Measurements from ENCODE around the gene ARHGEF28. TPM values are rescaled to one million over a fixed set of nuclear protein-coding genes. Genes with fewer than 3 reads are reported as not detected.
A peak's percentile ranks its signal among the peaks of the same experiment; 100 is the strongest.

The ARHGEF28 gene
- total and polyA plus RNA-seq, 2 of the 4 experiments (the other 2 are of a cell fraction), result 3.6 to 16.0 TPM

GRCh38 chr5:73709536-73710129 lies 83.6 kb downstream of the ARHGEF28 start:
- no peak overlapping the region for H3K18ac ChIP-seq (ENCODE audit: low read depth, low read length)
- WGBS, 2 experiments (ENCODE audit: extremely low coverage in 2 of 2, insufficient read length in 1 of 2), result 100% methylated on average over 1 of the region's 5 CpGs; no CpG with 5 or more reads in 1 of the 2 experiments
- H3K4ac ChIP-seq (ENCODE audit: low read depth, low read length), result no peak overlapping the region
- no peak overlapping the region for H2BK20ac ChIP-seq (ENCODE audit: low read depth, low read length)
- CTCF ChIA-PET, result interaction anchor here (1.2 kb wide), 1 partner anchor 31 kb away, joined by 3 read pairs; no protein-coding TSS in a partner anchor
- H3K9ac ChIP-seq (ENCODE audit: low read depth, low read length), result no peak overlapping the region
- no peak overlapping the region for H3K27ac ChIP-seq (ENCODE audit: insufficient read depth, low read length)
- no peak overlapping the region for H3K4me3 ChIP-seq (ENCODE audit: insufficient read depth, low read depth, low read length)
- peaks cover 13 to 50% of the 10 kb centered on the region in 2 experiments; a peak in 3 of 4 replicates for H3K79me1 ChIP-seq (ENCODE audit: low read depth in 1 of 2, low read length in 2 of 2)
- in situ Hi-C loops (cut with MboI; ENCODE audit: low sequenced_read_pairs), result no loop called here
- no TSS peak for BruUV-seq (replicated peaks)
- H3K23ac ChIP-seq (ENCODE audit: low read depth, low read length), result no peak overlapping the region
- H4K5ac ChIP-seq (ENCODE audit: low read depth, low read length), result no peak overlapping the region
- H3K36me3 ChIP-seq (ENCODE audit: control insufficient read depth, insufficient read depth, low read length), result no peaks in the 10 kb centered on the region
- peaks cover 7% of the 10 kb centered on the region; the same call in 1 of the 2 replicates for H3K9me1 ChIP-seq (ENCODE audit: insufficient read depth, low read length)
- no peak overlapping the region for H2BK15ac ChIP-seq (ENCODE audit: low read depth, low read length)
- no peak overlapping the region for H2BK5ac ChIP-seq (ENCODE audit: low read depth, low read length, poor library complexity, severe bottlenecking)
- dilution Hi-C loops (cut with HindIII; ENCODE audit: low sequenced_read_pairs, unreplicated experiment), result no loop called here
- no peak overlapping the region for H3K4me2 ChIP-seq (ENCODE audit: low read depth, low read length)
- no peaks in the 10 kb centered on the region for H3K27me3 ChIP-seq (ENCODE audit: control insufficient read depth, insufficient read depth, low read length)
- no peak overlapping the region for H2BK120ac ChIP-seq (ENCODE audit: low read depth, low read length)
- no peak overlapping the region for H2AK5ac ChIP-seq (ENCODE audit: low read depth, low read length)
- peak; percentile 45 for DNase-seq
- no peak overlapping the region for H3K56ac ChIP-seq (ENCODE audit: extremely low read depth, insufficient read depth, low read length)
- no peak overlapping the region for H2AFZ ChIP-seq (replicated peaks; ENCODE audit: low read length, poor library complexity)
- peaks cover 3% of the 10 kb centered on the region for H3K9me3 ChIP-seq (ENCODE audit: control insufficient read depth, insufficient read depth, low read length)
- 0 out of 2 replicates have a peak overlapping the region, but pooled peaks have one; percentile 15 for H3K14ac ChIP-seq (replicated peaks; ENCODE audit: low read depth, low read length)
- POLR2A ChIA-PET (ENCODE audit: unreplicated experiment), result no interaction called here
- TF ChIP-seq POLR2A (IDR thresholded peaks at IDR 0.05; ENCODE audit: low read depth, low read length), result no peak
- no peak for TF ChIP-seq MXI1 (IDR thresholded peaks at IDR 0.05; ENCODE audit: borderline replicate concordance, low read depth, low read length)
- TF ChIP-seq MAZ (IDR thresholded peaks at IDR 0.05; ENCODE audit: borderline replicate concordance, low read depth, low read length), result no peak
- TF ChIP-seq CHD1 (IDR thresholded peaks at IDR 0.05; ENCODE audit: low read depth, low read length), result no peak
- TF ChIP-seq RCOR1 (IDR thresholded peaks at IDR 0.05; ENCODE audit: insufficient replicate concordance, low read length), result no peak
- no peak for TF ChIP-seq CEBPB (IDR thresholded peaks at IDR 0.05; ENCODE audit: low read depth, low read length)
- TF ChIP-seq FOS (IDR thresholded peaks at IDR 0.05; ENCODE audit: low read depth, low read length), result no peak
- TF ChIP-seq MAFK (IDR thresholded peaks at IDR 0.05; ENCODE audit: low read depth, low read length), result no peak
- no peak for TF ChIP-seq SMC3 (IDR thresholded peaks at IDR 0.05; ENCODE audit: low read depth, low read length)
- no peak for TF ChIP-seq ELK1 (IDR thresholded peaks at IDR 0.05; ENCODE audit: borderline replicate concordance, low read depth, low read length)
- TF ChIP-seq BHLHE40 (IDR thresholded peaks at IDR 0.05; ENCODE audit: low read depth, low read length), result no peak
- no peak for TF ChIP-seq CTCF (conservative IDR thresholded peaks at IDR 0.05; ENCODE audit: low read depth, low read length)
- no peak for TF ChIP-seq RAD21 (IDR thresholded peaks at IDR 0.05; ENCODE audit: low read length)
- TF ChIP-seq RFX5 (IDR thresholded peaks at IDR 0.05; ENCODE audit: low read depth, low read length), result no peak
- TF ChIP-seq USF2 (IDR thresholded peaks at IDR 0.05; ENCODE audit: low read depth, low read length), result no peak
- no peak for TF ChIP-seq NFE2L2 (IDR thresholded peaks at IDR 0.05; ENCODE audit: low read depth, low read length)
- no peak overlapping the region for H4K91ac ChIP-seq (ENCODE audit: insufficient read depth, low read depth, low read length)
- H4K20me1 ChIP-seq (ENCODE audit: insufficient read depth, low read length), result no peaks in the 10 kb centered on the region
- no peak overlapping the region for H4K8ac ChIP-seq (ENCODE audit: low read depth in 2 of 2, low read length in 2 of 2)
- no peak for ATAC-seq (ENCODE audit: low read depth)
- H2AK9ac ChIP-seq (replicated peaks; ENCODE audit: low read depth, low read length, poor library complexity), result no peak overlapping the region
- peaks cover 2% of the 10 kb centered on the region; the same call in 1 of the 2 replicates for H3K4me1 ChIP-seq (ENCODE audit: control insufficient read depth, insufficient read depth, low read length)
- intact Hi-C loops (cut with micrococcal nuclease), result no loop called here
